HG03565 (cell line): ENCODE measurements around the gene TDRD6.

ENCODE experiments used
- ATAC-seq: cut with Tn5 transposase; IDR thresholded peaks from one replicate; pipeline ENCODE4 v1.9.1; 2021; ENCODE audit warnings: mild to moderate bottlenecking, moderate library complexity; ENCODE audit not compliant: unreplicated experiment

TDRD6 gene

GRCh38 chr6:46676604-46677313 lies 10.9 kb upstream of the TDRD6 start:
- no peak for ATAC-seq

- no peak for ATAC-seq
Observed at GRCh38 chr6:46677314-46677654, 10.4 kb upstream of the TDRD6 start.

GRCh38 chr6:46684771-46685170 lies 2.9 kb upstream of the TDRD6 start:
- no peak for ATAC-seq

GRCh38 chr6:46688117-46688965 lies 656 bp downstream of the TDRD6 start:
- ATAC-seq: no peak

- ATAC-seq: no peak
Observed at GRCh38 chr6:46688966-46689335, 1.3 kb downstream of the TDRD6 start.

GRCh38 chr6:46689657-46690056 lies 2.0 kb downstream of the TDRD6 start:
- no peak for ATAC-seq

GRCh38 chr6:46690141-46690755 lies 2.6 kb downstream of the TDRD6 start:
- ATAC-seq: no peak

GRCh38 chr6:46690911-46691451 lies 3.3 kb downstream of the TDRD6 start:
- no peak for ATAC-seq

- no peak for ATAC-seq
Observed at GRCh38 chr6:46699970-46700369, 12.3 kb downstream of the TDRD6 start.

- ATAC-seq: no peak
Observed at GRCh38 chr6:46704562-46704961, 16.9 kb downstream of the TDRD6 start.

GRCh38 chr6:46706464-46706863 lies 18.8 kb downstream of the TDRD6 start:
- no peak for ATAC-seq

GRCh38 chr6:46711491-46711890 lies 23.8 kb downstream of the TDRD6 start:
- ATAC-seq: no peak

- no peak for ATAC-seq
Observed at GRCh38 chr6:46715141-46715540, 27.5 kb downstream of the TDRD6 start.

GRCh38 chr6:46719099-46719498 lies 31.4 kb downstream of the TDRD6 start:
- ATAC-seq: no peak

- ATAC-seq: no peak
Observed at GRCh38 chr6:46720401-46720800, 32.7 kb downstream of the TDRD6 start.

GRCh38 chr6:46729787-46730326 lies 42.2 kb downstream of the TDRD6 start:
- no peak for ATAC-seq

GRCh38 chr6:46730921-46731461 lies 43.3 kb downstream of the TDRD6 start:
- ATAC-seq: no peak

GRCh38 chr6:46733341-46733801 lies 45.7 kb downstream of the TDRD6 start:
- ATAC-seq: no peak

- no peak for ATAC-seq
Observed at GRCh38 chr6:46734867-46735719, 47.4 kb downstream of the TDRD6 start, which contains the start of gene PLA2G7. Gene PLA2G7 (minus strand): TSS chr6:46735375. CDS start chr6:46722891, 12,484 bp downstream.

GRCh38 chr6:46735720-46736031 lies 48.0 kb downstream of the TDRD6 start:
- no peak for ATAC-seq
